Sigmoid colon (tissue), 7 donors: ENCODE measurements around the gene AURKB. TPM values are rescaled to one million over a fixed set of nuclear protein-coding genes. Genes with fewer than 3 reads are reported as not detected.
A peak's percentile ranks its signal among the peaks of the same experiment; 100 is the strongest.

Source experiments
- DNase-seq: peaks from one replicate; pipeline ENCODE4 v3.0.0-alpha.2; 2019
- H3K27ac ChIP-seq, 4 donors: fragments of 200-600 bp; sonication (generic); one replicate each; pipeline ENCODE4 v1.5.1; 2016 to 2019; ENCODE audit warnings: mild to moderate bottlenecking in 1 of 4
- H3K27me3 ChIP-seq, 3 donors: fragments of 200-600 bp; sonication (generic); one replicate each; pipeline ENCODE4 v1.5.1; 2019; ENCODE audit warnings: mild to moderate bottlenecking in 1 of 3
- H3K36me3 ChIP-seq, 4 donors: fragments of 200-600 bp; sonication (generic); one replicate each; pipeline ENCODE4 v1.5.1; 2016 to 2019
- H3K4me1 ChIP-seq, 4 donors: fragments of 200-600 bp; sonication (generic); one replicate each; pipeline ENCODE4 v1.5.1; 2017 to 2019
- H3K4me3 ChIP-seq, 4 donors: fragments of 200-600 bp; sonication (generic); one replicate each; pipeline ENCODE4 v1.5.1; 2017 to 2019; ENCODE audit warnings: mild to moderate bottlenecking in 2 of 4, moderate library complexity in 1 of 4
- H3K9me3 ChIP-seq, 4 donors: fragments of 200-600 bp in 3 of 4; sonication (generic) in 3 of 4; one replicate each; pipeline versions ENCODE4 v1.5.1 to v1.6.1; 2013 to 2019
- EP300 ChIP-seq, 4 donors: sonication (generic); formaldehyde crosslinking; IDR thresholded peaks; one replicate each; pipeline ENCODE4 v1.6.1; 2017; ENCODE audit warnings: antibody characterized with exemption in 4 of 4
- POLR2A ChIP-seq, 2 donors: fragments of 450-650 bp; IDR thresholded peaks; one replicate each; pipeline ENCODE4 v1.6.1; 2016; ENCODE audit warnings: antibody characterized with exemption in 2 of 2, mild to moderate bottlenecking in 2 of 2, moderate library complexity in 2 of 2
- POLR2AphosphoS5 ChIP-seq, 4 donors: sonication (generic); formaldehyde crosslinking; IDR thresholded peaks; one replicate each; pipeline ENCODE4 v1.6.1; 2017; ENCODE audit warnings: antibody characterized with exemption in 4 of 4
- WGBS, 2 donors: extraction: QIAGEN DNeasy Blood & Tissue Kit; methylation state at CpG; one replicate each; pipeline ENCODE4 v1.1.7; 2013; 5-methylcytosine and 5-hydroxymethylcytosine counted together
- intact Hi-C: fragments of 100-400 bp; cut with DNase I; formaldehyde crosslinking; loops from one replicate; pipeline ENCODE4 v1.15.1; 2023
- polyA plus RNA-seq, 3 donors: library from polyadenylated mRNA; stranded (reverse); fragments of 200-250 nt; gene quantifications; one replicate each; pipeline ENCODE4 v1.2.3, GENCODE V29; 2013
- total RNA-seq, 4 donors: library from RNA; depleted of rRNA; stranded (reverse); fragments of >200 nt; gene quantifications; one replicate each; pipeline ENCODE4 v1.1.0, GENCODE V29; 2016
- TF ChIP-seq, protein P1 (sequence below), 4 experiments: fragments of 450-650 bp in 3 of 4; fragments of 200-600 bp in 1 of 4; IDR thresholded peaks; one replicate each; pipeline ENCODE4 v1.5.1; 2016 to 2019; ENCODE audit warnings: antibody characterized with exemption in 4 of 4, mild to moderate bottlenecking in 3 of 4, moderate library complexity in 2 of 4
- donor health status: healthy with polysubstance abuse.
- donor health status: Bipolar disorder and iron deficiency.
- donor health status: healthy.

The AURKB gene
- total and polyA plus RNA-seq, 7 donors = 1.4 to 45.6 (median 3.3) TPM; not detected in 2

DNA sequence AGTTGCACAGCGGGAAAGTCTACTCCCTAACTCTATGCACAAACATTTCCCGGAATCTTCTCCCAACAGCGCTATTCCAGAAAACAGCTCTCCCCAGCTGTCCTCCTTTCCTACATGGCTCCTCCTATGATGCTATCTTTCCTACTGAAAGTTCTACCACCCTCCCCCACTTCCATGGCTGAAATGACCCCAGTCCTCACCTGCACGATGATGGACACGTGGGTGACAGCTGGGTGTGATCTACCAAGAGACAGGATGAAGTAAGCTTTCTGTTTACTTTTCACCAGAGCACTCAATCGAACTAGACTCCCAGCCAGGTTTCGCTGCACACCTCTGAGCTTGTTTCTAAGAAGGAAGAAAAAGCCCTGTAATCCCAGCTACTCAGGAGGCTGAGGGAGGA is 26.8 kb upstream of the AURKB start:
- no peak overlapping the region for H3K27ac ChIP-seq
- peaks cover 30 to 100% (median 67%) of the 10 kb centered on the region in 4 donors for H3K36me3 ChIP-seq
- TF ChIP-seq EP300 (IDR thresholded peaks at IDR 0.05) (no peak), POLR2A (IDR thresholded peaks at IDR 0.05) (no peak), POLR2AphosphoS5 (IDR thresholded peaks at IDR 0.05) (no peak)
- TF ChIP-seq, protein P1, sequence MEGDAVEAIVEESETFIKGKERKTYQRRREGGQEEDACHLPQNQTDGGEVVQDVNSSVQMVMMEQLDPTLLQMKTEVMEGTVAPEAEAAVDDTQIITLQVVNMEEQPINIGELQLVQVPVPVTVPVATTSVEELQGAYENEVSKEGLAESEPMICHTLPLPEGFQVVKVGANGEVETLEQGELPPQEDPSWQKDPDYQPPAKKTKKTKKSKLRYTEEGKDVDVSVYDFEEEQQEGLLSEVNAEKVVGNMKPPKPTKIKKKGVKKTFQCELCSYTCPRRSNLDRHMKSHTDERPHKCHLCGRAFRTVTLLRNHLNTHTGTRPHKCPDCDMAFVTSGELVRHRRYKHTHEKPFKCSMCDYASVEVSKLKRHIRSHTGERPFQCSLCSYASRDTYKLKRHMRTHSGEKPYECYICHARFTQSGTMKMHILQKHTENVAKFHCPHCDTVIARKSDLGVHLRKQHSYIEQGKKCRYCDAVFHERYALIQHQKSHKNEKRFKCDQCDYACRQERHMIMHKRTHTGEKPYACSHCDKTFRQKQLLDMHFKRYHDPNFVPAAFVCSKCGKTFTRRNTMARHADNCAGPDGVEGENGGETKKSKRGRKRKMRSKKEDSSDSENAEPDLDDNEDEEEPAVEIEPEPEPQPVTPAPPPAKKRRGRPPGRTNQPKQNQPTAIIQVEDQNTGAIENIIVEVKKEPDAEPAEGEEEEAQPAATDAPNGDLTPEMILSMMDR (IDR thresholded peaks at IDR 0.05) = no peak
- no peaks in the 10 kb centered on the region for H3K9me3 ChIP-seq
- no peaks in the 10 kb centered on the region for H3K4me1 ChIP-seq
- intact Hi-C loops = no loop called here
- DNase-seq = no peak
- no peak overlapping the region for H3K4me3 ChIP-seq
- H3K27me3 ChIP-seq = no peaks in the 10 kb centered on the region
- WGBS, 2 donors = 66 to 80% methylated on average over 7 of the region's 7 CpGs

DNA sequence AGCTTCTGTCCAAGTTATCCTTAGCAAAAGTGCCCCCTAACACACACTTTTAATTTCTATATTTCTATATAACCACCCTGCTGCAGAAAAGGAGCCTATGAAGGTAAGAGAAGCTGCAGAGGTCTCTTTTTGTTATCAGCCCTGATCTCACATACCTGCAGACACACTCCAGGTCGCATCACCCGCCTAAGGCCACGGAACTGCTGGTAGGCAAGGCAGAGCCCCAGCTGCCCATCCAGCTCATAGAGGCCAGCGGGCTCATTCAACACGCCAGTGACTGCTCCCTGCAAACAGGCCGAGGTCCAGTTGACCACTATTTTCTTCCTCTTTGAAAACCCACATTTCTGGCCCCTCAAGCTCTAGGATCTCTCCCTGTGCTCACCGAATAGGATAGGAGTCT is 25.3 kb upstream of the AURKB start:
- no peak overlapping the region for H3K27ac ChIP-seq
- no peak overlapping the region for H3K4me3 ChIP-seq
- peaks cover 44 to 100% (median 79%) of the 10 kb centered on the region in 4 donors for H3K36me3 ChIP-seq
- no peak for TF ChIP-seq EP300 (IDR thresholded peaks at IDR 0.05)
- TF ChIP-seq POLR2AphosphoS5 (IDR thresholded peaks at IDR 0.05) = no peak
- TF ChIP-seq, protein P1 (IDR thresholded peaks at IDR 0.05) = no peak
- no peak for TF ChIP-seq POLR2A (IDR thresholded peaks at IDR 0.05)
- WGBS, 2 donors = 97% methylated on average over 7 of the region's 7 CpGs
- intact Hi-C loops = no loop called here
- DNase-seq = no peak
- no peaks in the 10 kb centered on the region for H3K9me3 ChIP-seq
- H3K4me1 ChIP-seq = no peaks in the 10 kb centered on the region
- no peaks in the 10 kb centered on the region for H3K27me3 ChIP-seq

DNA sequence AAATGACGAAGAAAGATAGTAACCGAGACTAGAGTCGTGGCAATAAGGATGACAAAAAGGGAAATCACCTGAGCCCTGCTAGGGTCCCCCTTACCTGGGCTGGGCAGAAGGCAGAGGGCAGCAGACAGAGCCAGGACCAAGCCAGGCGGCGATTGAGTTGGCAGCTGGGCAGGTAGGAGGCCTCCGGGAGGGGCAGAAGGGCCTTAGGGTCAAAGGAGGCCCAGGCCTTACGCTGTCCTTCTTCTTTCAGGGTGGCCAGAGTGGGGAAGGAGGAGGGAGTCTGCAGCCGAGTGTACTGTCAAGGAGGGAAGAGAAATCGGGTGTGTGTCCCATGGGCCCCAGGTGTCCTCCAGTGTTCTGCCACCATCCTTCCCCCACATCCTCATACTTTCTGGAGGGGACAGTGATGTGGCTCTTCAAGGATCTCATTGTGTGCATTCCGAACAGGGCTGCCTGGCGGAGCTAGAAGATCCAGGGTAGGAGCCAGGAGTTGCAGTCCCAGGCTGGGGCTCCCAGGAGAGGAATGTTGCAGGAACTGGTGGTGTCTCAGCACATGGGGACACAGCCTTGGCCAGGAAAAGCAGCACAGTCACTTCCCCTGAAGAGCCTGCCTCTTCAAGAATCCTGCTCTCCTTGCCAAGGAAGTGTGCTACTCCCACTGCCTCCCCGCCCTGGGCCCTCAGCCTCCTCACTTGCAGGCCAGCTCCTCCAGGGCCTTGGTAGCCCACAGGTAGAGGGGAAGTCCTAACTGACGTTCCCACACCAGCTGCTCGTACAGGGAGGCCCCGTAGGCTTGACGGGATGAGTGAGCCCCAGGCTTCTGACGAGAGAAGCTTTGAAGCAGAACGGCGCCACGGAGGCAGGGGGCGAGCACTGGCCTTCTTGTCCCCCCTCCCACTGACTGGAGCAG is 24.2 kb upstream of the AURKB start:
- H3K36me3 ChIP-seq = peaks cover 55 to 100% (median 84%) of the 10 kb centered on the region in 4 donors
- H3K9me3 ChIP-seq = no peaks in the 10 kb centered on the region
- intact Hi-C loops = no loop called here
- no peaks in the 10 kb centered on the region for H3K27me3 ChIP-seq
- no peak overlapping the region for H3K4me3 ChIP-seq
- H3K4me1 ChIP-seq = no peaks in the 10 kb centered on the region
- 95 to 96% methylated on average over 21 of the region's 21 CpGs for WGBS, 2 donors
- no peak overlapping the region for H3K27ac ChIP-seq
- no peak for TF ChIP-seq POLR2AphosphoS5 (IDR thresholded peaks at IDR 0.05)
- TF ChIP-seq EP300 (IDR thresholded peaks at IDR 0.05) = no peak
- TF ChIP-seq POLR2A (IDR thresholded peaks at IDR 0.05) = no peak
- no peak for DNase-seq

GRCh38 chr17:8231701-8232100 is 21.3 kb upstream of the AURKB start:
- Histone ChIP-seq H3K36me3 (peaks cover 76 to 95% (median 87%) of the 10 kb centered on the region in 4 donors), H3K27me3 (no peaks in the 10 kb centered on the region), H3K4me1 (peaks cover 0 to 9% (median 5%) of the 10 kb centered on the region in 4 donors), H3K4me3 (no peak overlapping the region), H3K9me3 (no peaks in the 10 kb centered on the region), H3K27ac (no peak overlapping the region)
- TF ChIP-seq EP300 (IDR thresholded peaks at IDR 0.05) = no peak
- TF ChIP-seq, protein P1 (IDR thresholded peaks at IDR 0.05) = no peak
- no peak for TF ChIP-seq POLR2A (IDR thresholded peaks at IDR 0.05)
- no peak for TF ChIP-seq POLR2AphosphoS5 (IDR thresholded peaks at IDR 0.05)
- DNase-seq = no peak
- intact Hi-C loops = no loop called here
- WGBS, 2 donors = 95 to 98% methylated on average over 10 of the region's 10 CpGs

GRCh38 chr17:8227238-8227581 is 16.8 kb upstream of the AURKB start:
- Histone ChIP-seq H3K27ac (peak overlapping the region; percentile 68 to 75 (median 71)), H3K4me1 (peaks cover 0 to 25% (median 23%) of the 10 kb centered on the region in 4 donors), H3K9me3 (no peaks in the 10 kb centered on the region), H3K27me3 (no peaks in the 10 kb centered on the region), H3K36me3 (peaks cover 41 to 50% (median 45%) of the 10 kb centered on the region in 4 donors), H3K4me3 (peak overlapping the region in 3 of 4 donors; percentile 26 to 35 (median 28))
- intact Hi-C loops = loop anchor here (2.0 kb wide), 1 partner anchor 68 kb away; the partner anchor contains the start of gene SLC25A35
- TF ChIP-seq POLR2A (IDR thresholded peaks at IDR 0.05) = no peak
- no peak for TF ChIP-seq POLR2AphosphoS5 (IDR thresholded peaks at IDR 0.05)
- TF ChIP-seq, protein P1 (IDR thresholded peaks at IDR 0.05) = no peak
- TF ChIP-seq EP300 (IDR thresholded peaks at IDR 0.05) = no peak
- 86 to 90% methylated on average over 4 of the region's 4 CpGs for WGBS, 2 donors
- no peak for DNase-seq
